Measurements from ENCODE around the gene LCE7A.

The LCE7A gene

GRCh38 chr1:152886085-152886484 lies 26.3 kb downstream of the LCE7A start:
- no peak for TF ChIP-seq CTCF (IDR thresholded peaks at IDR 0.05; ENCODE audit: low read depth, low read length)
- DNase-seq (ENCODE audit: extremely low read depth, low read depth): peak; percentile 72

GRCh38 chr1:152886758-152887409 lies 27.1 kb downstream of the LCE7A start:
- no peak for TF ChIP-seq CTCF (IDR thresholded peaks at IDR 0.05; ENCODE audit: low read depth, low read length)
- no peak for DNase-seq (ENCODE audit: extremely low read depth, low read depth)

- no peak for TF ChIP-seq CTCF (IDR thresholded peaks at IDR 0.05; ENCODE audit: low read depth, low read length)
- no peak for DNase-seq (ENCODE audit: extremely low read depth, low read depth)
Observed at GRCh38 chr1:152888126-152888525, 28.3 kb downstream of the LCE7A start.

- DNase-seq (ENCODE audit: extremely low read depth, low read depth): no peak
- TF ChIP-seq CTCF (IDR thresholded peaks at IDR 0.05; ENCODE audit: low read depth, low read length): no peak
Observed at GRCh38 chr1:152899027-152899426, 39.2 kb downstream of the LCE7A start.

- no peak for DNase-seq (ENCODE audit: extremely low read depth, low read depth)
- no peak for TF ChIP-seq CTCF (IDR thresholded peaks at IDR 0.05; ENCODE audit: low read depth, low read length)
Observed at GRCh38 chr1:152899883-152900282, 40.1 kb downstream of the LCE7A start.

- no peak for DNase-seq (ENCODE audit: extremely low read depth, low read depth)
- TF ChIP-seq CTCF (IDR thresholded peaks at IDR 0.05; ENCODE audit: low read depth, low read length): no peak
Observed at GRCh38 chr1:152901631-152902030, 41.8 kb downstream of the LCE7A start.

- no peak for TF ChIP-seq CTCF (IDR thresholded peaks at IDR 0.05; ENCODE audit: low read depth, low read length)
- no peak for DNase-seq (ENCODE audit: extremely low read depth, low read depth)
Observed at GRCh38 chr1:152902636-152903035, 42.8 kb downstream of the LCE7A start.

Data from AG09319 (cell line).